Activated CD8-positive, alpha-beta memory T cell treated with anti-CD3 and anti-CD28 coated beads, Interleukin-2, amount 10 ng/mL, durations not matched to agents 7 days and 5 days (primary cell): ENCODE data around the gene GRAMD2A. TPM values are rescaled to one million over a fixed set of nuclear protein-coding genes. Genes with fewer than 3 reads are reported as not detected.

Experiments used
- ATAC-seq: fragments of 150-1000 bp; cut with Tn5 transposase; one replicate; pipeline ENCODE4 v1.10.0; 2021; ENCODE audit warnings: moderate library complexity
- CTCF ChIA-PET: fragments of 350-600 bp; sonication (Branson Sonifier 250); formaldehyde crosslinking; loops from one replicate; lab custom pipeline; 2021; ENCODE audit warnings: antibody characterized with exemption; lab: Charles Lee
- DNase-seq: peaks from one replicate; pipeline ENCODE4 v3.0.0-alpha.2; 2020
- H3K27ac Mint-ChIP-seq: one replicate; pipeline ENCODE4 v1.8.0; 2021; ENCODE audit warnings: mild to moderate bottlenecking, mixed read lengths
- H3K27me3 Mint-ChIP-seq: one replicate; pipeline ENCODE4 v1.8.0; 2021; ENCODE audit warnings: mixed read lengths
- H3K36me3 Mint-ChIP-seq: one replicate; pipeline ENCODE4 v1.8.0; 2021; ENCODE audit warnings: mild to moderate bottlenecking, mixed read lengths
- H3K4me1 Mint-ChIP-seq: one replicate; pipeline ENCODE4 v1.8.0; 2021; ENCODE audit warnings: mixed read lengths
- H3K4me3 Mint-ChIP-seq: one replicate; pipeline ENCODE4 v1.8.0; 2021; ENCODE audit warnings: mild to moderate bottlenecking, moderate library complexity, mixed read lengths
- H3K9me3 Mint-ChIP-seq: one replicate; pipeline ENCODE4 v1.8.0; 2022; ENCODE audit warnings: low read depth, mixed read lengths
- total RNA-seq, 2 experiments: library from RNA; stranded (reverse); gene quantifications; one replicate each; pipeline ENCODE4 v1.2.3, GENCODE V29; 2021

GRAMD2A gene
- not detected for total RNA-seq

DNA sequence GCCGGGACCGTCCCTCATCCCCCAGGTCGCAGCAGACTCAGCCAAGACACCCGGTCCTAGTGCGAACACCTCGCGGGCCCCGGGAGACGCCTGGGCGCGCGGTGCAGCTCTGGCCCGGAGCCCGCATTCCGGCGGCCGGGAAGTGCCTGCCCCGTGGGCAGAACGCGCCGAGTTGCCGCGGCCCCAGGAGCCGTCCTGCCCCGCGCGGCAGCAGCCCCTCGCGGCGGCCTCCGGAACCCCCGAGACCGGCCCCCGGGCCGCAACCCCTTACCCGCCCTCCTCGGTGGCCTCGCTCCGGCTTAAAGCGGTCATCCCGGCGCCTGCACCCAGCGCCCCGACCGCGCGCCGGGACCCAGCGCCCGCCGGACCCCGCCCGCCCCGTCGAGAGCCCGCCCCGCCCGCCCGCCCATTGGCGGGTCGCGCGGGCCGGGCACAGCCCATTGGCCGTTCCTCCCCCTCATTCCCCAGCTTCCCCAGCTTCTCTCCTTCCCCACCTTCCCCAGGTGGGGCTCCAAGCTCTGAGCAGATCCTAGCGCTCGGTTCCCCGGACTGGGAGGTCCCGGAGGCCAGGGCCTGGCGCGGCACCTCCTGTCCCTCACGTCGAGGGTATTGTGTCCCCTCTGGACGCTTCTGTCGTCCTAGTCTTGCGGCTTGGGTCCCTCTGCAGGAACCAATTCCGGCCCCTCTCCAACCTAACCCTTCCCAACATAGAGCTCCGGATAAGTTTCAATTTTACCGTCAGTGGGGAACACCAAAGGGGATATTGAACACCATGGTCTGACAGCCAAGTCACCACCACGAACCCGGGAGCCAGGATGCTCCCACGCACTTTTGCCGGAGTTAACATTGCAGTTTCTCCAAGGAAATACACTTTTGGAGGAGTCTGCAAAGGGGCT lies at the start of gene GRAMD2A:
GRAMD2A (minus strand) TSS at position 328 of the 896 bp plus-strand sequence.
- CTCF ChIA-PET = interaction anchor here (0.7 to 4.4 kb wide), 5 partner anchors 12 to 34 kb away, joined by 3 to 37 read pairs (median 3); no protein-coding TSS in a partner anchor
- Mint-ChIP-seq H3K4me3 (peak within 1 kb of the TSS; percentile 45), H3K9me3 (no peaks in the 10 kb centered on the region), H3K27me3 (peaks cover 14% of the 10 kb centered on the region), H3K27ac (peak within 1 kb of the TSS; percentile 15), H3K36me3 (peaks cover 43% of the 10 kb centered on the region), H3K4me1 (peaks cover 10% of the 10 kb centered on the region)
- ATAC-seq (peak; percentile 57), DNase-seq (no peak)

DNA sequence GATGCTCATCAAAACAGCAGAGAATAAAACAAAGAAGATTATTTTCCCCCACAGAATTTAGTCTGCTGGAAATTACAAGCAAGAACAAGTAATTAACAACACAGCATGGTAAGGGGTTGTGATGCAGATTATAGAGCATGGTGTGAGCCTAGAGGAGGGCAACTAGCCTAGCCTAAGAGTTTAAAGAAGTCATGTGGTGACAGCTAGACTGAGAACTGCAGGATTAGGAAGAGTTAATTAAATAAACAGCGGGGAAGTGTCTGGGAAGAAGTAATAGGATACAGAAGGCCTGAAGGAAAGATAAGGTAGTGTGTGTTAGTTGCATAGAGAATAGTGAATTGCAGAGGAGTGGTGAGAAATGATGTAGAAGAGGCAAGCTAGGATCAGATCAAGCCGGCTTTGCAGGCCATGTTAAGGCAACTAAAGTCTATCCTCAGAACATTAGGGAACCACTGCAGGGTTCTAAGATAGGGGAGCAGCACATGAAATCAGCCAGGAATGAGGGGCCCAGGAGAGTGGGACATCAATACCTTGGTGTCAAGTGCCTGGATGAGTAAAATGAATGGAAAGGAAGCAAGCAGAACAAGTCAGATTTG lies 45.3 kb upstream of the GRAMD2A start:
- CTCF ChIA-PET = interaction anchor here (0.6 to 8.3 kb wide), 3 partner anchors 16 to 43 kb away, joined by 4 to 57 read pairs (median 11); no protein-coding TSS in a partner anchor
- H3K27me3 Mint-ChIP-seq = no peaks in the 10 kb centered on the region
- peaks cover 28% of the 10 kb centered on the region for H3K36me3 Mint-ChIP-seq
- no peak overlapping the region for H3K4me3 Mint-ChIP-seq
- no peak overlapping the region for H3K27ac Mint-ChIP-seq
- H3K9me3 Mint-ChIP-seq = no peaks in the 10 kb centered on the region
- no peak for ATAC-seq
- peaks cover 6% of the 10 kb centered on the region for H3K4me1 Mint-ChIP-seq
- DNase-seq = no peak

DNA sequence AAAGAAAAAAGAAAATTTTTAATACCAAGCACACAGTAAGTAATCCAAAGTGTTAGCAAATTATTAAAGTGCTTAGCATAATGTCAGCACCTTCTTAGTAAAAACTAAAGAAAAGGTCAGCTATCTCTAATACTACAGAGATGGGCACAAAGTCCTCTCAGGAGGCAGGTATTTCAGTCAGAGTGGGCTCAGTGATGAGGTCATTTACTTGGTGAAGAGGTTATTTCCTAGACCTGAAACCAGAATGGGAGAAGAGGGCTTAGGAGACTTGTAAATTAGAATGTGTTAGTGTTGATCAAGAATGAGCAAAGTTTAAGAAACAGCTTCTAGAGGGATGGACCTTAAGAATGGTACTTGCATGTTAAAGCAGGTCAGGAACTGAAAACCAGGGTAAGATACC lies 42.1 kb upstream of the GRAMD2A start:
- no peak overlapping the region for H3K4me3 Mint-ChIP-seq
- peaks cover 23% of the 10 kb centered on the region for H3K4me1 Mint-ChIP-seq
- H3K36me3 Mint-ChIP-seq = peaks cover 28% of the 10 kb centered on the region
- CTCF ChIA-PET = interaction anchor here (1.6 to 8.3 kb wide), 2 partner anchors 12 to 34 kb away, joined by 7 to 57 read pairs; no protein-coding TSS in a partner anchor
- ATAC-seq (no peak), DNase-seq (no peak)
- no peaks in the 10 kb centered on the region for H3K9me3 Mint-ChIP-seq
- H3K27ac Mint-ChIP-seq = no peak overlapping the region
- no peaks in the 10 kb centered on the region for H3K27me3 Mint-ChIP-seq

DNA sequence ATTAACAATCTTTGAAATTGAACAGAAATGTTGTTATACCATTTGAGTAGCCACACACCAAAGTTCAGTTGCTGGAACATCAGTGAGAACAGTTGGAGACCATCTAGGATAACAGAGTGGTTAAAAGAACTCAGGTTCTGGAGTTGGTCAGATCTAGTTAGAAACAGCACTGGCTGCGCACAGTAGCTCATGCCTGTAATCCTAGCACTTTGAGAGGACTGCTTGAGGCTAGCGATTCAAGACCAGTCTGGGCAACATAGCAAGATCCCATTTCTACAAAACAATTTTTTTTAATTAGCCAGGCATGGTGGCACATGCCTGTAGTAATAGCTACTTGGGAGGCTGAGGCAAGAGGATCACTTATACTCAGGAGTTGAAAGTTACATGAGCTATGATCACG lies 41.0 kb upstream of the GRAMD2A start:
- CTCF ChIA-PET = interaction anchor here (1.6 to 8.3 kb wide), 2 partner anchors 11 to 35 kb away, joined by 7 to 57 read pairs; no protein-coding TSS in a partner anchor
- peaks cover 20% of the 10 kb centered on the region for H3K36me3 Mint-ChIP-seq
- H3K27ac Mint-ChIP-seq = no peak overlapping the region
- DNase-seq (no peak), ATAC-seq (no peak)
- no peak overlapping the region for H3K4me3 Mint-ChIP-seq
- no peaks in the 10 kb centered on the region for H3K27me3 Mint-ChIP-seq
- peaks cover 23% of the 10 kb centered on the region for H3K4me1 Mint-ChIP-seq
- no peaks in the 10 kb centered on the region for H3K9me3 Mint-ChIP-seq

DNA sequence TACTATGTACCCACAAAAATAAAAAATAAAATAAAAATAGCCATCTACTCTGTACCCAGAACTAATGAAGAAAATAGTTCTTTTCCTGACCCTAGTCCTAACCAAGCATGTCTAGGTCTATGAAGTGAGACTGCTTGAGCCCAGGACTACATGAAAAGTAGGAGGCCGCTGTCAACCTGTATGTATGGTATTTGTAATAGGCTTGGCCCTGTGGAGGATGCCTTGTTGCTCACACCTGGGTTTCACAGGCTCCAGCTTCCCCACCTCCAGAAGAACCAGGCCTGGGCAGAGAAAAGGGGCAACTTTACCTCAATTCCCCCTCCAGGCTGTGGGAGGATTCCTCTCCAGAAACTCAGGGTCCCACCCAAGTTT lies 40.3 kb upstream of the GRAMD2A start:
- peaks cover 19% of the 10 kb centered on the region for H3K36me3 Mint-ChIP-seq
- H3K27me3 Mint-ChIP-seq = no peaks in the 10 kb centered on the region
- ATAC-seq (no peak), DNase-seq (no peak)
- CTCF ChIA-PET = interaction anchor here (1.4 to 8.3 kb wide), 3 partner anchors 11 to 35 kb away, joined by 4 to 57 read pairs (median 7); no protein-coding TSS in a partner anchor
- no peak overlapping the region for H3K4me3 Mint-ChIP-seq
- H3K27ac Mint-ChIP-seq = peak overlapping the region; percentile 84
- peaks cover 26% of the 10 kb centered on the region for H3K4me1 Mint-ChIP-seq
- no peaks in the 10 kb centered on the region for H3K9me3 Mint-ChIP-seq

DNA sequence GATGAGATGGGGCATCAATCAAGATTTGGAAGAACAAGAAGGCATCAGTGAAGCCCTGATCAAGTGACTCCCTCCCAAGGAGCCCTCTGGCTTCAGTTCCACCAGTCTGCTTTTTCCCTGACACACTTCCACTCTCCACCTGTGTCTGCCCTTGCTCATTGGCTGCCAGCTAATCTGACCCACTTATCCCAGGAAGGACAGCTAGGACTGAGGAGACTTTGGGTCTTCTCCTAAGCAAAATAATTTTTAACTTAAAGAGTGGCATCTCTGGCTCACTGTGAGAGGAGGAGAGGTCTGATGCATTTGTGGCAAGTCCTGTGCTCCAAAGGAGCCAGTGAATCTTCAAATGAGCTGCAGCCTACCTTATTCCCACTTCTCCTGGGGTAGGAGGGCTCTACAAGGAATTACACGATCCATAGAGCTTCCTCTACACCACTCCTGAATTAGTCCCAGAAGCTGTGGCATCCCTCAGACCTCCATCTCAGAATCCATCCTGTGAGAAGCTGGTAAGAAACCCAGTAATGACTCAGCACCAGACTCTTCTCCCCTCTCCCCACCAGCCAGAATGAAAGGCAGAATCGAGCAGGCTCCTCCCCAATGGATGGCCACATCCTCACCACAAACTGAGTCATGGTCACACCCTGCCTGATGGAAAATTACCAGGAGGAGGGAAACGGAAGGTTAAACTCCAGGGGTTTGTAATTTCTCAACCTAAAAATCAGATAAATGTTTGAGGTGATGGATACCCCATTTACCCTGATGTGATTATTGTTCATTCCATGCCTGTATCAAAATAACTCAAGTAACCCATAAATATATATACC lies 39.7 kb upstream of the GRAMD2A start:
- Mint-ChIP-seq H3K27me3 (no peaks in the 10 kb centered on the region), H3K4me1 (peaks cover 32% of the 10 kb centered on the region)
- CTCF ChIA-PET = interaction anchor here (1.4 to 8.3 kb wide), 2 partner anchors 10 to 36 kb away, joined by 4 to 57 read pairs; no protein-coding TSS in a partner anchor

DNA sequence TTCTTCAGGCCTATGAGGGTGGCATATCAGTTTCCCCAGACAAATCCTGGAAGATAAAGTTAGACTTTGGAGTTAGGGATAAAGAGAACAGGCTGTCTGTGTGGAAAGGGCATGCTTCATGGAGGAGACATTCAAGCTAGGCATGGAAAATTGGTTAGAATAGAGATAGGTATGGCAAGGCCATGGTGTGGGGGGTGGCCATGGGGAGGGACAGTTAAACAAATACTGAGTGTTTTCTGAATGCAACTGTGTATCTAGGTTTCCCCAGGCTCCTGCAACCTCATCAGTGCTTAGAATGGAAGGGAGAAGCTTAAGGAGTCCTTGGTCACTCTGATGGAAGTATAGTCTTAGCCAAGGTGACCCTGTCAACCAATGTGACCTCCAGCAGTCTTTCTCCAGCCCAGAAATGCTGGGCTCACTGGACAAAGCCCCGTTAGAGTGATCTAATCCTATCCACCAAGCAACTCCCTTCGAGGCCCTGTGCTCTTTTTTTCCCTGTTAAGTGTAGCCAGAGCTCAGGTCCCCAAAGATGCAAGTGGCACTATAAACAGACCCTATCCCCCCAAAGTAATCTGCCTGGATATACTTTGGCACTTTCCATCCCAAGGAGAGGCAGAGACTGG lies 38.9 kb upstream of the GRAMD2A start:
- H3K36me3 Mint-ChIP-seq = peaks cover 9% of the 10 kb centered on the region
- no peaks in the 10 kb centered on the region for H3K9me3 Mint-ChIP-seq
- peak overlapping the region; percentile 33 for H3K4me3 Mint-ChIP-seq
- no peaks in the 10 kb centered on the region for H3K27me3 Mint-ChIP-seq
- CTCF ChIA-PET = interaction anchor here (1.4 to 8.3 kb wide), 2 partner anchors 9 to 37 kb away, joined by 4 to 57 read pairs; no protein-coding TSS in a partner anchor
- H3K27ac Mint-ChIP-seq = peak overlapping the region; percentile 84
- ATAC-seq (no peak), DNase-seq (no peak)
- peaks cover 37% of the 10 kb centered on the region for H3K4me1 Mint-ChIP-seq

More for the DNA sequence above, 39.7 kb upstream of the GRAMD2A start:
- Mint-ChIP-seq H3K4me3 (peak overlapping the region; percentile 33), H3K9me3 (no peaks in the 10 kb centered on the region), H3K36me3 (peaks cover 14% of the 10 kb centered on the region), H3K27ac (peak overlapping the region; percentile 84)
- ATAC-seq (peak; percentile 92), DNase-seq (peak; percentile 91)

DNA sequence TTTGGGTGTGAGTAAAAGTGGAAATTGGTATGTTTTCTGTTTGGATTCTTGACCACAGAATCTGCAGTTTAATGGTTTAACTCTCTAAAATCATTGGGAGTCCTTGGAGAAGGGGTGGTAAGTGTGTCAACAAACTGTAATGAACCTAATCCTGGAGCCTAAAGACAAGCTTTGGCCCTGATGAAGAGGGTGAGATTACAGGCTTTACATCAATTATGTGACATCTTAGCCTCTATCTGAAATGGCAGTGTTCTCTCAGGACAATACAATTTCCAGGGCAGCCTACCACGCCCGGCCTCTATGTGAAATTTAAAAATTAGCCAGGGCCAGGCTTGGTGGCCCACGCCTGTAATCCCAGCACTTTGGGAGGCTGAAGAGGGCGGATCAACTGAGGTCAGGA lies 37.7 kb upstream of the GRAMD2A start:
- Mint-ChIP-seq H3K9me3 (no peaks in the 10 kb centered on the region), H3K36me3 (peaks cover 5% of the 10 kb centered on the region), H3K27me3 (no peaks in the 10 kb centered on the region), H3K4me1 (peaks cover 37% of the 10 kb centered on the region), H3K4me3 (no peak overlapping the region), H3K27ac (no peak overlapping the region)
- ATAC-seq = no peak
- no peak for DNase-seq
- CTCF ChIA-PET = interaction anchor here (1.3 to 8.3 kb wide), 2 partner anchors 8 to 36 kb away, joined by 4 to 57 read pairs; no protein-coding TSS in a partner anchor

DNA sequence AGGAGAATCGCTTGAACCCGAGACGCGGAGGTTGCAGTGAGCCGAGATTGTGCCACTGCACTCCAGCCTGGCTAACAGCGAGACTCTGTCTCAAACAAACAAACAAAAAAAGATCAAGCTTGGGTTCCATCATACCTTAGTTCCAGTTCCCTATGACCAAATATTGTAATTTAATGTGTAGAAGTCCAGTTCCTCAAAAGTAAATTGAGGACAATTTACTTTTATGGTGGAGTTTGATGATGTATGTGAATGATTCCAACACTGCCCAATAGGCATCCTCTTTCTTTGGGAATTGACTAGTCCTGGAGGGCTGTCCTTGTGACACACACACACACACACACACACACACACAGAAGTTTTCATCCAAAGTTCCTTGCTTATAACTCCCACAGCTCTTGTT lies 36.2 kb upstream of the GRAMD2A start:
- H3K27ac Mint-ChIP-seq = no peak overlapping the region
- no peak for ATAC-seq
- peaks cover 15% of the 10 kb centered on the region for H3K36me3 Mint-ChIP-seq
- H3K4me1 Mint-ChIP-seq = peaks cover 38% of the 10 kb centered on the region
- CTCF ChIA-PET = interaction anchor here (1.3 kb wide), 1 partner anchor 35 kb away, joined by 4 read pairs; no protein-coding TSS in a partner anchor
- H3K4me3 Mint-ChIP-seq = no peak overlapping the region
- H3K27me3 Mint-ChIP-seq = no peaks in the 10 kb centered on the region
- DNase-seq = no peak
- no peaks in the 10 kb centered on the region for H3K9me3 Mint-ChIP-seq

DNA sequence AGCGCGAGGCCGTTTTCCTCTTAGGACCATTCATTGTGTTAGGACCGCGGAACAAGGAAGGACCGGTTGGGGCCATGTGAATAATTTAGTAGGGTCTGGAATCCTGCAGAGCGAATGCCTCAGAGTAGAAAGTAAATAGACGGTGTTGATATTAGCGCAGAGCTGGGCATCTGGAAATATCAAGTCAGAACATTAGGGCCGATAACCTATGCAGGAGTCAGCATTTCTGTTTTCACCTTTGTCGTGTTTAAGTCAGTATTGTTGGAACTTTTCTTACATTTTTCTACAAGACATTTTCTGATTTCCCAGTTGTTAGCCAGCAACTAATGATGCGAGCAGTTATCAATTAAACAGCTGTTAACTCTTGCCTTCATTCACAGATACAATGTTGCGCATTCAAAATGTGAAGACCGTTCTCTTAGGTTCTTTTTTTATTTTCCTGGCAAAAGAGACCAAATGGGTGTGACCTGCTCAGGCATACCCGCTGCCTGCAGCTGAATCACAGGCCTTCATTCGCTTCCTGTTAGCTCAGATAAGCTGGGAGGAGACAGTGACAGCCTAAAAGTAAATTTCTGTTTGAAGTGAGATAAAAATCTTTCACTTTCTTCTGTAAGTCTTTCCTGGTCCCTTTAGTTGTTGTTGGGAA lies 34.4 kb upstream of the GRAMD2A start:
- DNase-seq = peak; percentile 67
- peak overlapping the region; percentile 99 for H3K4me3 Mint-ChIP-seq

DNA sequence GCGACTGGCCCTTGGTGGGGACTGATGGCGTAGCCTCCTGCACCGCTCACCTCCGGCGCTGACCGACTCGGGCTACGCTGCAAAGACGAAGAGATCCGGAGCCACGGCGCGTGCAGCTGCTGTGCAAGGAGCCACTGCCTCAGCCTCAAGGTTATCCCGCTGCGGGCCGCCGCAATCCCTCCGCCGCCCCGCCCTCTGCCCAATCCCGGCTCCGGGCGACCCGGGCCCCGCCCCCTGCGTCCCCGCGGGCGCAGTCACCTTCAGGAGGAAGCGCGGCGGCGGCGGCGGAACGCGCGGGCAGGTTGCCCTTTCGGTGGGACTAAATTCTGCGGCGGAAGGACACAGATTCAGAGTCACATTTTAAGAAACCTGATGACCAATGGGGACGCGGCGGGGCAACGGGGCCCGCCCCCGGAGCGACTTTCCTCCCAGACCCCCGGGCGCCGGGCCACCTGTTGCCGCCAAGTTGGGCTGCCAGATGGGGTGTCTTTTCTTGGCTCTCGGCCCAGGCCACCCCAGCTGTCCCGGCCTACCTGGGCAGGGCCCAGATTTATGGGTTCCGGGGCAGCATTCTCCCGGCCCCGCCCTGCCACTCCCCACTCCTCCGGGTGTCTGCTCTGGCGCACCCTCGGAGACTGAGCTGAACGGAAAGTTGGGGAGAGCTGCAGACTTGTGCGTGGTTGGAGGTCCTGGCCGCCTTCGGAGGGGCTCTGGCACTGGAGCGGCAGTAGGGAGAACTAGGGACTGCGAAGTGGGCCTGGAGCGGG lies 33.7 kb upstream of the GRAMD2A start, which contains the start of gene PKM:
PKM (minus strand) TSS at position 125 of the 767 bp plus-strand sequence. CDS start 12,093 bp downstream, outside the sequence.
- Mint-ChIP-seq H3K27ac (peak within 1 kb of the TSS; percentile 97), H3K27me3 (no peaks in the 10 kb centered on the region), H3K4me1 (peaks cover 36% of the 10 kb centered on the region), H3K4me3 (peak within 1 kb of the TSS; percentile 99), H3K9me3 (no peaks in the 10 kb centered on the region), H3K36me3 (peaks cover 32% of the 10 kb centered on the region)
- CTCF ChIA-PET = interaction anchor here (0.8 to 1.6 kb wide), 4 partner anchors 39 to 231 kb away, joined by 3 to 6 read pairs (median 4); no protein-coding TSS in a partner anchor
- peak; percentile 96 for DNase-seq
- peak; percentile 52 for ATAC-seq

More for the DNA sequence above, 34.4 kb upstream of the GRAMD2A start:
- no peak for ATAC-seq
- H3K36me3 Mint-ChIP-seq = peaks cover 27% of the 10 kb centered on the region
- peak overlapping the region; percentile 97 for H3K27ac Mint-ChIP-seq
- H3K27me3 Mint-ChIP-seq = no peaks in the 10 kb centered on the region
- CTCF ChIA-PET = interaction anchor here (0.8 to 1.3 kb wide), 4 partner anchors 34 to 231 kb away, joined by 3 to 6 read pairs (median 4); no protein-coding TSS in a partner anchor
- no peaks in the 10 kb centered on the region for H3K9me3 Mint-ChIP-seq
- H3K4me1 Mint-ChIP-seq = peaks cover 38% of the 10 kb centered on the region
